Fibroblast of skin of left quadriceps (primary cell): ENCODE measurements around the gene G3BP1.
"Not testable (repeated sequence)": the region's sequence is repeated elsewhere in the genome, so short reads cannot be mapped to it uniquely, and the experiment has no call there.

ENCODE experiments used
- DNase-seq, 2 experiments: peaks; one replicate each; pipeline ENCODE4 v3.0.0-alpha.2; 2013; ENCODE audit warnings: low read depth in 2 of 2

The G3BP1 gene

DNA sequence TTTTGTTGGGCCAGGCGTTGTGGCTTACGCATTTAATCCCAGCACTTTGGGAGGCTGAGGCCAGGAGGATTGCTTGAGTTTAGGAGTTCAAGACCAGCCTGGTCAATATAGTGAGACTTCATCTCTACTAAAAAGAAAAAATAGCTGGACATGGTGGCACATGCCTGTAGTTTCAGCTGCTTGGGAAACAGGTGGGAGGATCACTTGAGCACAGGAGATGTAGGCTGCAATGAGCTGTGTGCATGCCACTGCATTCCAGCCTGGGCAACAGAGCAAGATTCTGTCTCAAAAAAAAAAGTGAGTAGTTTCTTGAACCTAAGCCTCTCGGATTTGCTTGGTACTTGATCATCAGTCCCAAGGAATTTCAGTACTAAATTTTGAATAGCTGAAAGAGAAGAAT lies 26.9 kb downstream of the G3BP1 start:
- DNase-seq: no peak

DNA sequence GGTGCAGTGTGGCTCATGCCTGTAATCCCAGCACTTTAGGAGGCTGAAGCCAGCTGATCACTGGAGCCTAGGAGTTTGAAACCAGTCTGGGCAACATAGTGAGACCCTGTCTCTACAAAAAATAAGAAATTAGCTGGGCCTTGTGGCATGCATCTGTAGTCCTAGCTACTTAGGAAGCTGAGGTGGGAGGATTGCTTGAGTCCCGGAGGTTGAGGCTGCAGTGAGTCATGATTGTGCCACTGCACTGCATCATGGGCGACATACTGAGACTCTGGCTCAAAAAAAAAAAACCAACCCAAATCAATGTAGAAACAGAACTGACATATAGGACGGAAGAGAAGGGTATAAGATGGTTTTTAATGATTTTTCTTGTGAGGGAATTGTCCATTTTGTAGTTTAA lies 27.7 kb downstream of the G3BP1 start:
- no peak for DNase-seq

DNA sequence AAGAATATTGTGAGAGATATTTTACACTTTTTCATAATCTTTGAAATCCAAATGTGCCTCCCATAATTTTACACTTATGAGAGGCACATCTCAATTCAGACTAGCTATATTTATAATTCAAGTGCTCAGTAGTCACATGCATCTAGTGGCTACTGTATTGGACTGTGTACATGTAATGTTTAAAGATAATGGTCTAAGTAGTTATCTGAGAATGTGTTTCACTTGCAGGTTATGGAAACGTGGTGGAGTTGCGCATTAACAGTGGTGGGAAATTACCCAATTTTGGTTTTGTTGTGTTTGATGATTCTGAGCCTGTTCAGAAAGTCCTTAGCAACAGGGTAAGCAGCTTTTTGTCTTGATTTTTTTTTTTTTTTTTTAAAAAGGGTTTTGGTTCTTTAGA lies 28.8 kb downstream of the G3BP1 start:
- no peak for DNase-seq

DNA sequence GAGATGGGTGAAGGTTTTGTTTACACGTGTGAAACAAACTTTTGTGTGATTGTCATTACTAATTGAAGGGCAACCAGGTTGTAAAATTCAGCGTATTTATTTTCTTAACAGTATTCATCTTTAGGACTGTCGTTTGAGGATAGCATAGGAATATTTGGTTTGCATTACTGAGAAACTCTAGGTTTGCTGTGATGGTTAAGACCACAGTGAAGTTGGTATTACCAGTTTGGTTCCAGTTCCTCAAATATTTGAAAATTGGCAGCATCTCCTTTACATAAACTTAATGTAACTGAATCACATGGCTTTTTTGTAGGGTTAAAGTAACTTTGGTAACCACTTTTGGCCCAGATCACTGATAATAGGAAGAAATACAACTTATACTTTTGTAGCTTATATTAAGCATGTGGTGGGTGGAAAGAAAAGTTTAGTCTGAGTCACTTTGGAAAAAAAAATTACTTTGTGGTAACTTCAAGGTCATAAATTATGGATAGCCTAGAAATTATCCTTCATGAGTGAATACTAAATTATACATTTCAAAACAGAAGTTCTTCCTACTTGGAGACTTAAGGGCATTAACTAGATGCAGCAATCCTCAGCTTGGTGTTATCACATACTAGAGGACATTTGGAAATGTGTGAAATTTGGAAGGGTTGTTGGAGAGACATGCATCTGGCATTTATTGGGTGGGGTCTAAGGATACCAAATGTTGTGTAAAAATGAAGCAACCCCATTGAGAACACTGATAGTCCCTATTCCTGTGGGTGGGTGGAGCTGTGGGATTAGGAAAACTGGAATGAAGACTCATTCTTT lies 33.9 kb downstream of the G3BP1 start:
- DNase-seq: peak; percentile 91 to 92

DNA sequence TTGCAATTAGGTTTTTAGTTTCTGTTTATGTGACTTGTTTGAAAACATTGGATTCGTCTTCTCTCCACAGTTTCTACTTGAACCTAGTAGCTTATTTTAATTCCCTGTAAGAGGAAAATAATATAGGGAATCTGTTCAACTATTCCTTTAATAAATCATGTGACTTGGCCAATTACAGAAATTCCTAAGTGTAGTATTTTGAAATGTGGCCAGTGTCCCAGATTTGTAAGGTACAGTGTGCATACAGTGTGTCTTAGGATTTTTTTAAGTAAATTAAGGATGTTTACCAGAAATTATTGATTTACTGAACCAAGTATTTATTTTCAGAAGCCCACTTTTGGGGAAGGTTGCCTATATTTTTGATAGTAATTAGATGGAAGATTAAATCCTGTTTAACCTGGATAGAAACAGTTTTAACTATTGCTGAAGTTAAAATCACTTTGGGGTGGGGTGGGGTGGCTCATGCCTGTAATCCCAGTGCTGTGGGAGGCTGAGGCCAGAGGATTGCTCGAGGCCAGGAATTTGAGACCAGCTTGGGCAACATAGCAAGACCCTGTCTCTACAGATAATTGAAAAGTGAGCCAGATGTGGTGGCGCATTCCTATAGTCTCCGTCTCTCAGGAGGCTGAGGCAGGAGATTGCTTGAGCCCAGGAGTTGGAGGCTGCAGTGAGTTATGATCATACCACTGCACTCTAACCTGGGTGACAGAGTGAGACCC lies 36.9 kb downstream of the G3BP1 start:
- no peak for DNase-seq

DNA sequence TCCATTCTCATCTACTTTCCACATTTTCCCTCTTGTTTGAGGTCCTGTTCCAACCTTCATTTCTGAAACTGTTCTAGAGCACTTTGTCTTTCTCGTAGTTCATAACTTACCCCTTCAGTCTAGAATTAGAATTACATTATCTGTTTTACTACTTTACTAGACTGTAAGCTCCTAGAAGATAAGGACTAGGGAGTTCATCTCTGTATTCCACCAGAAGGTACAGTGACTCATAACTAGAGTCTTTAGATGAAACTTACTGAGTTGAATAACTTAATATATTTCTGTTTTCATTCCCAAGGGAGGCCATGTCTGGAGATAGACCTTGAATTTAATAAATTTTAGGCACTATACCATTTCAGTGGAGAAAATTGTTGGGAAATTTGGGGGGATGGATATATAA lies 38.7 kb downstream of the G3BP1 start:
- no peak for DNase-seq

DNA sequence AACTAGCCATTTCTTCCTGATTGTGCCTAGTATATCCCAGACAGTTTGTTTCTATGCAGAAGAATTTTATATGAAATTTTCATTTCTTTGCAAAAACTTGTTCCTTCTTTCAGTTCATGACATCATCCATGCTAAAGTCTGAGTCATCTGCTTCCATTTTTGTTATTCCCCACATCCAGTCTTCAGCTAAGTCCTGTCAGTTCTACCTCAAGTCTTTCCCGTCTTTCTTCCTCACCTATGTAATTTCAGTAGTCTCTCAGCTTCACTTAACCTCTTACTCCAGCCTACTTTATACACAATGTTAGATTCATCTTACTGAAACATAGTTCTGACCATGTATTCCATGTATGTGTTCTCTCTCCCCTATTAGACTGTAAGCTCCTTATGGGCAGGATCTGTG lies 39.1 kb downstream of the G3BP1 start:
- DNase-seq: no peak

DNA sequence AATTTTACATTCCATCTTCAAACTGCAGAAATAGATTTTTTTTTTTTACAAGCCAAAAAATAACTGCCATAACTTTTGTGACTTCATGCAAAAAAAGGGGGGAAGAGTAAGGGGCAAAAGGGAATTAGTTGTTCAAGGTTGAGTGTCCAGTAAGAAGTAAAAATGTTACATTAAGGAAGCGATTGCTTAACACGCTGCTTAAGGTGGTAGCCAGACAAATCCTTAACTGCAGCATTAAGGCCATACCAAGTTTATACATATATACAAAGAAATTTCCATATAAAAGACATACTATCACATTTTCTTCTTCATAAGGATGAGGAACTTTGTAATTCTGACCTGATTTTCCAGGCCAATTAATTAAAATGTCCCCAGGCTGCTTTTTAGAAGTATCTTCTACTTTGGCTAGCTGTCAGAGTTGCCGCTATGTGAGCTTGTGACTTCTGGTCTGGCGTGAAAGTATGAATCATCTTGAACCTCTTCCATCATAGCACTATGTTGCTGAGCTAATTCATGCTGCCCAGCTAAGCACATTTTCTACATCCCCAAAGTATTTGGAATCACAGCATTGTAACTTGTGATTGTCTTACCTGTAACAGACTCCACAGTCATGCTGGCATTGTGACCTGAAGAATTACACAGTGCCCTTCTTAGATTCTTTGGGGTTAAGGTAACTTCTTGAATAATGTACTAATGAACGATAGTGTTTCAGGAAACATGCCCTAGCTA lies 40.0 kb downstream of the G3BP1 start:
- no peak for DNase-seq

DNA sequence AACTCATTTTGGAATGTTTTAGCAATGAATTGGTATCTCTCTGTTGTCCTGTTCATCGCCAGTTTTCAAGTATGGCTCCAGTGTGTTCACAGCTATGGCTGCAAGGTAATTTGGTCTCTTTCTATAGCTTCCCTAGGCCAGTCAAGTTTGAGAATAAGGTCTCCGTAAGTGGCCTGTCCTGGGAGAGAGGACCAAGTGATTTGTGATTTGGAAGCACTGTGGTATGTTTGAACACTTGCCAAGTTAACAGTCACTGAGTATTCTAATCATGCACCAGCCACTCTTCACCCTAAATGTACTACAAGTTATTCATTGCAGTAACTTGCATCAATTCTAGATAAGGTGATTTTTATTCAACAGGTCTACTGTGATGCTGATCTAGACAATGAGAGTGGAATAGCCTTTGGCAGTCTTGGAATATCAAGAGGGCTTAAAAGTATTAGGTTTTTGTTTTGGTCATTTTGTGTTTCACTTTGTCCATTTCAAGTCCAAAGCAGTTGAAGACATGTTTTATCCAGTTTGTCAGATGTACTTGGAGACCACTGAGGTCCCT lies 41.1 kb downstream of the G3BP1 start:
- DNase-seq: no peak

DNA sequence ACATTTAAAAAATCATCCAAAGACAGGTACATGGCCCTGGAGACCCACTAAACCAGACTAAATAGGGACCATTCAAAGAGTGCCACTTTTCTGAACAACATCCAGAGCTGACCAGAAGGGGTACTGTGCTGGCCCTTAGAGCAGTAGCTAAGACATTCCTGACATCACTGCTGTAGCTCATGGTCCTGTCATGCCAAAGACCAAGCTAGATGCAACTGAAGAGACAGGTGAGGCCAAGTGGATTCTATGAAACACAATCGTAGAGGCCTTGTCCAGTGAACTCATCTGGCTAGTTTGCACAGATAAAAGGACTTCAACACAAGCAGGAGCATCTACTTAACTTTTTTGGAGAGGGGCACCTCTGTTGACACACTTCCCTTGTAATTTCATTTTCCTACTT lies 43.3 kb downstream of the G3BP1 start:
- no peak for DNase-seq

DNA sequence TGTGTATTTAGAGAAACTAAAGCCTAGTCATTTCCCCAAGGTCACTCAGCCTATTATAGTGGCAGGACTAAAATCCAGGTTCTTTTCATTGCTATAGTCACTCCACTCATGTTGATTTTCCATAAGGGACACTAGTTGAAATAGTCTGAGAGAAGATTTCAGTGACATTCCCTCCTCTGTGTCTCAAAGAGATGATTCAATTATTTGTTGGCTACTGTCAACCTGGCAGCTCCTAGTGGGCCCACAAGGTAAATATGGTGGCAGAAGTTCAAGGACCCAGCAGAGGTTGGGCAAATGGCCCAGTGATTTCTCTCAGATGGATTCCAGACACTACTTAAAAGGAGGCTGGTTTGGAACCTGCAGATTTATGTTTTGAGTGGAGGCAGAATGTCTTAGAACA lies 48.1 kb downstream of the G3BP1 start:
- no peak for DNase-seq

DNA sequence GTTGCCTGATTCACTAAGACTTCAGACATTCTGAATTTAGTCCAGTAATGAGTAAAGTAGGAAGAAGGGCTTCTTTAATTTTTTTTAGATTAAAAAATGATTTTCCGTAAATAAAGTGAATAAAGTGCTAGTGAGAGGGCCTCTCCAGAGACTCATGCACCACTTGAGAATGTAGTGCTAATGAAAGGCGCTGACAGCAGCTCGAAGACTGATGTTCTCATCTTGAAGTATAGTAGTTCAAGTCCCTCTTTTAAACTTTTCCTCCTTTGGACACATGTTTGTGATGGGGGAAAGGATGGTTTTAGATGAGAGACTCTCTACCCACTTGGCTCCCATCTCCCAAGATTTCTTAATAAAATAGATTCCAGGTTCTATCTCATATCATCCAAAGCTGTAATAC lies 48.5 kb downstream of the G3BP1 start:
- no peak for DNase-seq

DNA sequence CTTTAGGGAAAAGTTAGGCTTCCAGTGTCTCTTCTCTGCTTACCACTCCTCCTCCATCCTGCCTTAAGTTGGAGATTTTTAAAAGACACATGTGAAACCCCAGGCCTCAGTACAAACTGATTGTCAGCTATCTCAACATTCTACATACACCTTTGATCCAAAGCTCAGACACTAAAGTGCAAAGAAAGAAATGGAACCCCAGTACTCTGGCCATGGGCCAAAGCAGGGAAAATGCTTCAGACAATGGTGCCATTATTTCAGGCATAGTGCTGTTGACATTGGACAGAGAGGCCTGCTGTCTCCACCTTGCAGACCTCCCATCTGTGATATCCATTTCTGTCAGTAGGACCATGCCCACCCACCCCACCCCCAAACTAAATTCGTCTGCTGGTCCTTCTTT lies 49.1 kb downstream of the G3BP1 start:
- no peak for DNase-seq

DNA sequence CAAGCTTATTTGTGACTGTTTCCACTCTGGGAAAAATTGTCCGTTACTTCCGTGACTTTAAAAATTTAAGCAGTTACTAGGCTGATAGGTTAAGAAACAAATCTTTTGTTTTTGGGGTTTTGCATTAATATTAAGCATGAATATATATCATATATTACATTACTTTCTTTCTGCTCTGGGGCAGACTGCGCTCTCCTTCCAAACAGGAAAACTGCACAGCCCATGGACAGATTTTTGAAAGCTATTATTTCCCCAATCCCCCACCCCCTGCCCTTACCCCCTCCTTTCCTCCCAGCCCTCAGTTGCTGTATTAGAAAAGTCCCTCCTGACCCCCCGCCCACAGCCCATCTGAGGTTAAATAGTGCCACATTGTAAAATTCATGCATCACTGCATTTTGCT lies 50.4 kb downstream of the G3BP1 start:
- no peak for DNase-seq

DNA sequence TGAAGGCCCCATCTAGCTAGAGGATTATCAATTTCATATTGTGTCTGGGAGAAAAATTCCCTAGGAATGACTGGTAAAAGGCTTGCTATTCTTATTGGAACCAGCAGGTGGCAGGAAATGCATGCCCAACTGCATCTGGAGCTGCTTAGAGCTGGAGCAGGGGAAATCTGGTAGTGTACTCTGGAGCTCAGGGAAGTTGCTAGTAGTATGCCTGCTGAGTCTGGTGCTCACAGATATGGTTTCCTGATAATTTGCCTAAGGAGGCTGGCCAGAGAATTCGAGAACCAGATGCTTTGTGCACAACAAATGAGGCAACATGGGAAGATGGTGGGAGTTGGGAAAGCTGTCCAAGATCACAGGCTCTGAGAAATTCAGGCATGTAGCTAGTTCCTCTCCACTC lies 53.7 kb downstream of the G3BP1 start:
- peak; percentile 52 to 58 for DNase-seq

DNA sequence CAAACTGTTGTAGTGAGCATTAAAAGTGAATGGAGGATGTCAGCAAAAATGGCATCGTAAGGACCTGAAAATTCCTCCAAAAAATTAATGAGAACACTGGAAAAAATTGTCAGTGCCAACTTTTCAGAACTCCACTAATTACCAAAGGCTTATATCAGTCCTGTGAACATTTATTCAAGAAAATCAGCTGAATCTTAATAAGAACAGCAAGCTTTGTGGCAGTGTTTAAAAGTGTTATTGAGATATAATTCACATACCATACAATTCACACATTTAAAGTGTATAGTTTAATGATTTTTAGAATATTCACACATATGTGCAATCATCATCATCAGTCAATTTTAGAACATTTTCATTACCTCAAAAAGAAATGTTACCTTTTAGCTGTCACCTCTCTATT lies 57.6 kb downstream of the G3BP1 start:
- no peak for DNase-seq

DNA sequence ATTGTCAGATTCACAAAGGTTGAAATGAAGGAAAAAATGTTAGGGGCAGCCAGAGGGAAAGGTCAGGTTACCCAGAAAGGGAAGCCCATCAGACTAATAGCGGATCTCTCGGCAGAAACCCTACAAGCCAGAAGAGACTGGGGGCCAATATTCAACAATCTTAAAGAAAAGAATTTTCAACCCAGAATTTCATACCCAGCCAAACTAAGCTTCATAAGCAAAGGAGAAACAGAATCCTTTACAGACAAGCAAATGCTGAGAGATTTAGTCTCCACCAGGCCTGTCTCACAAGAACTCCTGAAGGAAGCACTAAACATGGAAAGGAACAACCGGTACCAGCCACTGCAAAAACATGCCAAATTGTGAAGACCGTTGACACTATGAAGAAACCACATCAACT lies 61.1 kb downstream of the G3BP1 start:
- not testable (repeated sequence) for DNase-seq

DNA sequence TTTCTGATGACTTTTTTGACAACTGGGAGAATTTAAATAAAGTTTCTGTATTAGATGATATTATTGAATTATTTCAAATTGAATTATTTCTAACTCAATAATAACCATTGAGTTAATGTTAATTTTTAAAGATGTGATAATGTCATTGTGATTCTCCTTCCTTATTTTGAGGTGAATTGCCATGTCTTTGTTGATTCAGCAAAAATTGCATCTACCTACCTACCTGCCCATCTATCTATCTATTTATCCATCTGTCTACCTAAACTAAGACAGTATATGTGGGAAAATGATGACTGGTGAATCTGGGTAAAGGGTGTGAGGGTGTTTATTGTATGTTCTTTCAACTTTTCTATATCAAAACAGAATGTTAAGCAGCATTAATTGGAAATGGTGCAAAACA lies 75.0 kb downstream of the G3BP1 start:
- DNase-seq: no peak

DNA sequence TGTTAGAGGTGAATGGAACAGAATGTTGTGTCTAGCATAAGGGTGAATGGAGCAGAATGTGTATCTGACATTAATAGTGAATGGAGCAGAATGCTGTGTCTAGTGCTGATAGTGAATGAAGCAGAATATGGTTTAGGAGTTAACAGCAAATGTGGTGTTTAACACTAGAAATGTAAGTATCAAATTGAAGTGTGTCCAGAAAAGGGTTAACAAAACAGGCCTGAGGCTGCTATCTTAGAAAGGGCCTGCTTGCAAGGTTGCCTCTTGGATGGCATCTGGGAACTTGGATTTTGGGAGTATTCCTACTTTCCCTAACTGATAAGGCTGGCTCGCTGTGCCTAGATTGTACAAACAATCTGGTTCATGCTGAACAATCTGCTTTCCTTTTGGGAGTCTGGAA lies 76.1 kb downstream of the G3BP1 start:
- DNase-seq: no peak

DNA sequence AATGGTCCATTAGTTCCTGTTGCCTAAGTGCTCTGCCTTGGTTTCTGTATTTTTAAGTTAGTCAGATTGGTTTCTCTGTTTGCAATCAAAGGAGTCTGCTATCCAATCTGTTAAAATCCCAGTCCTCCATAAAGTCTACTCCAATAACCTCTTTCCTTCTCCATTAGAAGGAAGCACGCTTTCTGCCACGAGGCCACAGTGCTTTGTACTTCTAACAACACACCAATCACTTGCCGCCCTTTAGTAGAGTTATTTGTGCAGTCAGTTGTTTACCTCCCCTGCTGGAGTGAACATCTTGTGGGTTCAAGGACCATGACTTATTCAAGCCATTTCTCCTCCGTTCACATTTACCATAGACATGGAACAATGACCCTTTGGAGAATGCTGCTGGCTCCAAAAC lies 83.9 kb downstream of the G3BP1 start:
- no peak for DNase-seq

DNA sequence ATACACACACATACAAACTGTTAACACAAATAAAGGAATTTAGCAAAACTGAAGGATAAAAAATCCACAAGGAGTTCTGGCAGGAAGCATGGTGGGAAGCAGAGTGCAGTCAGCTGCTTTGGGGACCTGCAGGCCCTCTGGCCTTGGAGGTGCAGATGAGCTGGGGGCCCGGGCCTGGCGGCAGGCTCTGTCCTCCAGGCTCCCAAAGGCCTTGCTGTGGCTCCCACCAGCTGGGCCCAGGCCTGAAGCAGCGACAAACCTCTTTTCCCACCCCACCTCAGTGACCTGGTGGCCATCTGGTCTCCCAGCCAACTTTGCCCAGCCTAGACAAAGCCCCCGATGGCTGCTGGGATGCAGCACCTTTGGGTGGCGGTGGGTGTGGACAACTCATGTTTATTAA lies 85.1 kb downstream of the G3BP1 start:
- DNase-seq: no peak

DNA sequence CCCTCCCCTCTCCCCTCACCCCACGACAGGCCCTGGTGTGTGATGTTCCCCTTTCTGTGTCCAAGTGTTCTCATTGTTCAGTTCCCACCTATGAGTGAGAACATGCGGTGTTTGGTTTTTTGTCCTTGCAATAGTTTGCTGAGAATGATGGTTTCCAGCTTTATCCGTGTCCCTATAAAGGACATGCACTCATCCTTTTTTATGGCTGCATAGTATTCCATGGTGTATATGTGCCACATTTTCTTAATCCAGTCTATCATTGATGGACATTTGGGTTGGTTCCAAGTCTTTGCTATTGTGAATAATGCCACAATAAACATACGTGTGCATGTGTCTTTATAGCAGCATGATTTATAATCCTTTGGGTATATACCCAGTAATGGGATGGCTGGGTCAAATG lies 89.1 kb downstream of the G3BP1 start:
- DNase-seq: not testable (repeated sequence)
